Thoracic aorta (tissue), 2 donors: ENCODE results near the gene BCAR1. TPM values are rescaled to one million over a fixed set of nuclear protein-coding genes. Genes with fewer than 3 reads are reported as not detected.
A peak's percentile ranks its signal among the peaks of the same experiment; 100 is the strongest.

Experiments
- ATAC-seq: fragments of 150-250 bp; one replicate; pipeline ENCODE4 v1.8.0; 2017; ENCODE audit warnings: low read depth; ENCODE audit not compliant: insufficient number of reproducible peaks, low FRiP score
- DNase-seq: peaks from one replicate; pipeline ENCODE4 v3.0.0-alpha.2; 2020; ENCODE audit warnings: low spot score
- H3K27ac ChIP-seq, 2 donors: fragments of 200-600 bp; sonication (generic); 1 replicate in 1 of 2; 2 replicates in 1 of 2; pipeline ENCODE4 v1.5.1; 2016; ENCODE audit warnings: mild to moderate bottlenecking in 2 of 2, moderate library complexity in 2 of 2
- H3K27me3 ChIP-seq: fragments of 200-600 bp; sonication (generic); replicated peaks from 2 replicates; pipeline ENCODE4 v1.6.0; 2016; ENCODE audit warnings: mild to moderate bottlenecking; ENCODE audit not compliant: insufficient read depth
- H3K36me3 ChIP-seq: fragments of 200-600 bp; sonication (generic); one replicate; pipeline ENCODE4 v1.5.1; 2016
- H3K4me1 ChIP-seq, 2 donors: fragments of 200-600 bp; sonication (generic); 1 replicate in 1 of 2; 2 replicates in 1 of 2; pipeline versions ENCODE4 v1.5.1 to v1.6.0; 2016; ENCODE audit warnings: low read depth in 2 of 2, mild to moderate bottlenecking in 1 of 2; ENCODE audit not compliant: control insufficient read depth in 1 of 2
- H3K4me3 ChIP-seq: fragments of 200-600 bp; sonication (generic); 2 replicates; pipeline ENCODE4 v1.5.1; 2016; ENCODE audit warnings: mild to moderate bottlenecking
- H3K9me3 ChIP-seq: fragments of 200-600 bp; sonication (generic); 2 replicates; pipeline ENCODE4 v1.5.1; 2016
- CTCF ChIP-seq: fragments of 200-600 bp; sonication (generic); IDR thresholded peaks from one replicate; pipeline ENCODE4 v1.5.1; 2019; ENCODE audit warnings: antibody characterized with exemption
- total RNA-seq, 2 donors: library from RNA; depleted of rRNA; stranded (reverse); fragments of >200 nt; gene quantifications; one replicate each; pipeline versions ENCODE4 v1.1.0 to v1.2.3, GENCODE V29; 2016

The BCAR1 gene
- total RNA-seq, 2 donors from 2014 or later: 116 to 166 TPM

- Histone ChIP-seq H3K4me1 (peaks cover 39 to 85% of the 10 kb centered on the region in 2 donors), H3K27me3 (no peaks in the 10 kb centered on the region), H3K27ac (peak overlapping the region; percentile 92 to 99), H3K36me3 (peaks cover 31% of the 10 kb centered on the region), H3K9me3 (no peaks in the 10 kb centered on the region), H3K4me3 (no peak overlapping the region)
- no peak for DNase-seq
- no peak for TF ChIP-seq CTCF
- no peak for ATAC-seq
Measured at GRCh38 chr16:75237398-75238131, 13.9 kb downstream of the BCAR1 start.

GRCh38 chr16:75236736-75237397 lies 14.6 kb downstream of the BCAR1 start:
- peaks cover 39 to 78% of the 10 kb centered on the region in 2 donors for H3K4me1 ChIP-seq
- H3K27me3 ChIP-seq: no peaks in the 10 kb centered on the region
- H3K27ac ChIP-seq: peak overlapping the region; percentile 92 to 99
- H3K9me3 ChIP-seq: no peaks in the 10 kb centered on the region
- DNase-seq: no peak
- no peak for TF ChIP-seq CTCF
- peaks cover 35% of the 10 kb centered on the region for H3K36me3 ChIP-seq
- ATAC-seq: no peak
- H3K4me3 ChIP-seq: no peak overlapping the region

GRCh38 chr16:75236232-75236631 lies 15.2 kb downstream of the BCAR1 start:
- ATAC-seq (no peak), DNase-seq (no peak)
- peaks cover 39 to 72% of the 10 kb centered on the region in 2 donors for H3K4me1 ChIP-seq
- peak overlapping the region in 1 of 2 donors; percentile 99 for H3K27ac ChIP-seq
- no peaks in the 10 kb centered on the region for H3K27me3 ChIP-seq
- no peaks in the 10 kb centered on the region for H3K9me3 ChIP-seq
- peaks cover 36% of the 10 kb centered on the region for H3K36me3 ChIP-seq
- no peak for TF ChIP-seq CTCF
- H3K4me3 ChIP-seq: no peak overlapping the region

- no peak for TF ChIP-seq CTCF
- H3K27ac ChIP-seq: peak overlapping the region; percentile 73 to 99
- no peak overlapping the region for H3K4me3 ChIP-seq
- H3K36me3 ChIP-seq: peaks cover 35% of the 10 kb centered on the region
- no peak for ATAC-seq
- no peaks in the 10 kb centered on the region for H3K27me3 ChIP-seq
- peaks cover 38 to 67% of the 10 kb centered on the region in 2 donors for H3K4me1 ChIP-seq
- no peaks in the 10 kb centered on the region for H3K9me3 ChIP-seq
- no peak for DNase-seq
Measured at GRCh38 chr16:75235721-75236193, 15.7 kb downstream of the BCAR1 start.
